ENCODE measurements around the gene PDE3A. TPM values are rescaled to one million over a fixed set of nuclear protein-coding genes. Genes with fewer than 3 reads are reported as not detected.
A peak's percentile ranks its signal among the peaks of the same experiment; 100 is the strongest.

PDE3A gene
- total RNA-seq, 1 donor = 14.8 TPM

- no peaks in the 10 kb centered on the region for H3K9me3 ChIP-seq (ENCODE audit: low read depth, low read length)
- no peak overlapping the region for H3K27ac ChIP-seq (ENCODE audit: low read depth, low read length)
- H3K27me3 ChIP-seq (ENCODE audit: insufficient read depth, low read length) = no peaks in the 10 kb centered on the region
- peaks cover 32% of the 10 kb centered on the region for H3K4me1 ChIP-seq (ENCODE audit: insufficient read depth, low read length)
- H3K36me3 ChIP-seq (ENCODE audit: insufficient read depth, low read length) = no peaks in the 10 kb centered on the region
- DNase-seq (ENCODE audit: insufficient read length, low spot score, missing footprints) = no peak
- H3K79me2 ChIP-seq (ENCODE audit: insufficient read depth, low read length) = peaks cover 16% of the 10 kb centered on the region
- TF ChIP-seq CTCF (IDR thresholded peaks at IDR 0.05; ENCODE audit: extremely low read depth, low read depth, low read length) = no peak
- no peak overlapping the region for H3K4me2 ChIP-seq (ENCODE audit: insufficient read depth, low read length)
- no peaks in the 10 kb centered on the region for H4K20me1 ChIP-seq (ENCODE audit: insufficient read depth, low read length)
- no peak overlapping the region for H3K4me3 ChIP-seq (ENCODE audit: insufficient read depth, low read length)
- no peak overlapping the region for H2AFZ ChIP-seq (ENCODE audit: low read length)
Measured at GRCh38 chr12:20497707-20498106, 129.4 kb downstream of the PDE3A start.

- no peak for TF ChIP-seq CTCF (IDR thresholded peaks at IDR 0.05; ENCODE audit: extremely low read depth, low read depth, low read length)
- Histone ChIP-seq H3K9me3 (ENCODE audit: low read depth, low read length) (no peaks in the 10 kb centered on the region), H3K27me3 (ENCODE audit: insufficient read depth, low read length) (no peaks in the 10 kb centered on the region), H3K36me3 (ENCODE audit: insufficient read depth, low read length) (no peaks in the 10 kb centered on the region), H3K4me1 (ENCODE audit: insufficient read depth, low read length) (peaks cover 19% of the 10 kb centered on the region), H3K4me3 (ENCODE audit: insufficient read depth, low read length) (no peak overlapping the region), H2AFZ (ENCODE audit: low read length) (no peak overlapping the region), H3K79me2 (ENCODE audit: insufficient read depth, low read length) (peaks cover 9% of the 10 kb centered on the region), H3K27ac (ENCODE audit: low read depth, low read length) (no peak overlapping the region), H3K4me2 (ENCODE audit: insufficient read depth, low read length) (no peak overlapping the region), H4K20me1 (ENCODE audit: insufficient read depth, low read length) (no peaks in the 10 kb centered on the region)
- no peak for DNase-seq (ENCODE audit: insufficient read length, low spot score, missing footprints)
Measured at GRCh38 chr12:20501958-20502357, 133.6 kb downstream of the PDE3A start.

GRCh38 chr12:20503858-20504257 is 135.5 kb downstream of the PDE3A start:
- H3K27ac ChIP-seq (ENCODE audit: low read depth, low read length) = peak overlapping the region; percentile 22
- peaks cover 3% of the 10 kb centered on the region for H3K79me2 ChIP-seq (ENCODE audit: insufficient read depth, low read length)
- no peak for DNase-seq (ENCODE audit: insufficient read length, low spot score, missing footprints)
- H3K27me3 ChIP-seq (ENCODE audit: insufficient read depth, low read length) = no peaks in the 10 kb centered on the region
- H3K4me1 ChIP-seq (ENCODE audit: insufficient read depth, low read length) = peaks cover 37% of the 10 kb centered on the region
- H2AFZ ChIP-seq (ENCODE audit: low read length) = peak overlapping the region; percentile 22
- no peaks in the 10 kb centered on the region for H3K36me3 ChIP-seq (ENCODE audit: insufficient read depth, low read length)
- H3K9me3 ChIP-seq (ENCODE audit: low read depth, low read length) = no peaks in the 10 kb centered on the region
- no peak overlapping the region for H3K4me2 ChIP-seq (ENCODE audit: insufficient read depth, low read length)
- no peak for TF ChIP-seq CTCF (IDR thresholded peaks at IDR 0.05; ENCODE audit: extremely low read depth, low read depth, low read length)
- H3K4me3 ChIP-seq (ENCODE audit: insufficient read depth, low read length) = no peak overlapping the region
- no peaks in the 10 kb centered on the region for H4K20me1 ChIP-seq (ENCODE audit: insufficient read depth, low read length)

GRCh38 chr12:20505056-20505455 is 136.7 kb downstream of the PDE3A start:
- no peaks in the 10 kb centered on the region for H3K36me3 ChIP-seq (ENCODE audit: insufficient read depth, low read length)
- H3K27ac ChIP-seq (ENCODE audit: low read depth, low read length) = peak overlapping the region; percentile 43
- H3K9me3 ChIP-seq (ENCODE audit: low read depth, low read length) = no peaks in the 10 kb centered on the region
- no peak for DNase-seq (ENCODE audit: insufficient read length, low spot score, missing footprints)
- no peak overlapping the region for H2AFZ ChIP-seq (ENCODE audit: low read length)
- TF ChIP-seq CTCF (IDR thresholded peaks at IDR 0.05; ENCODE audit: extremely low read depth, low read depth, low read length) = no peak
- no peak overlapping the region for H3K4me2 ChIP-seq (ENCODE audit: insufficient read depth, low read length)
- H3K79me2 ChIP-seq (ENCODE audit: insufficient read depth, low read length) = peaks cover 5% of the 10 kb centered on the region
- no peaks in the 10 kb centered on the region for H4K20me1 ChIP-seq (ENCODE audit: insufficient read depth, low read length)
- H3K27me3 ChIP-seq (ENCODE audit: insufficient read depth, low read length) = no peaks in the 10 kb centered on the region
- no peak overlapping the region for H3K4me3 ChIP-seq (ENCODE audit: insufficient read depth, low read length)
- peaks cover 38% of the 10 kb centered on the region for H3K4me1 ChIP-seq (ENCODE audit: insufficient read depth, low read length)

Measured in osteoblast (primary cell).